ENCODE data around the gene RFX7.

RFX7 gene

GRCh38 chr15:56242576-56243162 lies 1.0 kb downstream of the RFX7 start:
- TF ChIP-seq TAF1 (IDR thresholded peaks at IDR 0.05; ENCODE audit: borderline replicate concordance, insufficient read depth, low read length) (no peak), FOXP2 (optimal IDR thresholded peaks at IDR 0.05; ENCODE audit: borderline replicate concordance, extremely low read depth, extremely low read length, insufficient read depth) (no peak), POLR2AphosphoS5 (IDR thresholded peaks at IDR 0.05; ENCODE audit: low read depth, low read length) (no peak), REST (IDR thresholded peaks at IDR 0.05; ENCODE audit: insufficient read depth in 1 of 2, low read depth in 2 of 2, low read length in 2 of 2) (no peak), SIN3A (IDR thresholded peaks at IDR 0.05; ENCODE audit: borderline replicate concordance, insufficient read depth, low read length) (no peak)

- TF ChIP-seq TAF1 (IDR thresholded peaks at IDR 0.05; ENCODE audit: borderline replicate concordance, insufficient read depth, low read length) = no peak
- no peak for TF ChIP-seq FOXP2 (optimal IDR thresholded peaks at IDR 0.05; ENCODE audit: borderline replicate concordance, extremely low read depth, extremely low read length, insufficient read depth)
- no peak for TF ChIP-seq SIN3A (IDR thresholded peaks at IDR 0.05; ENCODE audit: borderline replicate concordance, insufficient read depth, low read length)
- TF ChIP-seq REST (IDR thresholded peaks at IDR 0.05; ENCODE audit: insufficient read depth in 1 of 2, low read depth in 2 of 2, low read length in 2 of 2) = no peak
- no peak for TF ChIP-seq POLR2AphosphoS5 (IDR thresholded peaks at IDR 0.05; ENCODE audit: low read depth, low read length)
Observed at GRCh38 chr15:56241374-56242105, 2.1 kb downstream of the RFX7 start.

GRCh38 chr15:56240390-56240789 lies 3.3 kb downstream of the RFX7 start:
- TF ChIP-seq REST (IDR thresholded peaks at IDR 0.05; ENCODE audit: insufficient read depth in 1 of 2, low read depth in 2 of 2, low read length in 2 of 2) (no peak), POLR2AphosphoS5 (IDR thresholded peaks at IDR 0.05; ENCODE audit: low read depth, low read length) (no peak), SIN3A (IDR thresholded peaks at IDR 0.05; ENCODE audit: borderline replicate concordance, insufficient read depth, low read length) (no peak), FOXP2 (optimal IDR thresholded peaks at IDR 0.05; ENCODE audit: borderline replicate concordance, extremely low read depth, extremely low read length, insufficient read depth) (no peak), TAF1 (IDR thresholded peaks at IDR 0.05; ENCODE audit: borderline replicate concordance, insufficient read depth, low read length) (no peak)

- TF ChIP-seq REST (IDR thresholded peaks at IDR 0.05; ENCODE audit: insufficient read depth in 1 of 2, low read depth in 2 of 2, low read length in 2 of 2) (no peak), FOXP2 (optimal IDR thresholded peaks at IDR 0.05; ENCODE audit: borderline replicate concordance, extremely low read depth, extremely low read length, insufficient read depth) (no peak), TAF1 (IDR thresholded peaks at IDR 0.05; ENCODE audit: borderline replicate concordance, insufficient read depth, low read length) (no peak), POLR2AphosphoS5 (IDR thresholded peaks at IDR 0.05; ENCODE audit: low read depth, low read length) (no peak), SIN3A (IDR thresholded peaks at IDR 0.05; ENCODE audit: borderline replicate concordance, insufficient read depth, low read length) (no peak)
Observed at GRCh38 chr15:56236197-56236596, 7.5 kb downstream of the RFX7 start.
